Smooth muscle cell (in vitro differentiated cells): ENCODE data around the gene PDZD8. TPM values are rescaled to one million over a fixed set of nuclear protein-coding genes. Genes with fewer than 3 reads are reported as not detected.

Experiments used
- DNase-seq: peaks from one replicate; lab custom pipeline; 2025; ENCODE audit not compliant: unreplicated experiment; lab: John Stamatoyannopoulos, UW
- H2AFZ ChIP-seq: fragments of 200-600 bp; sonication (generic); 2 replicates; pipeline ENCODE4 v1.6.0; 2016; ENCODE audit warnings: antibody characterized with exemption, low read depth, mild to moderate bottlenecking
- H3F3A ChIP-seq: fragments of 200-600 bp; sonication (generic); 2 replicates; pipeline ENCODE4 v1.6.0; 2017; ENCODE audit warnings: antibody characterized with exemption, low read depth
- H3K27ac ChIP-seq: fragments of 200-600 bp; sonication (generic); 2 replicates; pipeline ENCODE4 v1.5.1; 2016; ENCODE audit warnings: low read depth, mild to moderate bottlenecking
- H3K27me3 ChIP-seq: fragments of 200-600 bp; sonication (generic); 2 replicates; pipeline ENCODE4 v1.6.1; 2016; ENCODE audit warnings: low read depth, mild to moderate bottlenecking
- H3K36me3 ChIP-seq: fragments of 200-600 bp; sonication (generic); 2 replicates; pipeline ENCODE4 v1.5.1; 2016; ENCODE audit warnings: low read depth
- H3K4me1 ChIP-seq: fragments of 200-600 bp; sonication (generic); 2 replicates; pipeline ENCODE4 v1.5.1; 2016; ENCODE audit warnings: low read depth
- H3K4me2 ChIP-seq: fragments of 200-600 bp; sonication (generic); 2 replicates; pipeline ENCODE4 v1.6.0; 2016; ENCODE audit warnings: mild to moderate bottlenecking
- H3K4me3 ChIP-seq: fragments of 200-600 bp; sonication (generic); 2 replicates; pipeline ENCODE4 v1.5.1; 2016; ENCODE audit warnings: mild to moderate bottlenecking
- H3K79me2 ChIP-seq: fragments of 200-600 bp; sonication (generic); 2 replicates; pipeline ENCODE4 v1.6.0; 2016; ENCODE audit warnings: low read depth, mild to moderate bottlenecking
- H3K9ac ChIP-seq: fragments of 200-600 bp; sonication (generic); 2 replicates; pipeline ENCODE4 v1.6.0; 2016; ENCODE audit warnings: low read depth
- H3K9me3 ChIP-seq: fragments of 200-600 bp; sonication (generic); replicated peaks from 2 replicates; pipeline ENCODE4 v1.5.1; 2016; ENCODE audit warnings: low read depth
- H4K20me1 ChIP-seq: fragments of 200-600 bp; sonication (generic); 2 replicates; pipeline ENCODE4 v1.6.0; 2016; ENCODE audit warnings: low read depth
- CTCF ChIP-seq: fragments of 200-600 bp; sonication (generic); IDR thresholded peaks from 2 replicates; pipeline ENCODE4 v1.5.1; 2017; ENCODE audit warnings: borderline replicate concordance, mild to moderate bottlenecking, antibody characterized with exemption; ENCODE audit not compliant: insufficient read depth, poor library complexity, severe bottlenecking
- WGBS: methylation state at CpG from one replicate; pipeline ENCODE4 v1.1.7; 2016; ENCODE audit warnings: low lambda C conversion rate; 5-methylcytosine and 5-hydroxymethylcytosine counted together
- polyA plus RNA-seq: library from polyadenylated mRNA; unstranded; fragments of >200 nt; fragmentation: Nextera tagmentation; extraction: Ambion mirVana; gene quantifications from 2 replicates; pipeline ENCODE4 v1.2.1, GENCODE V29; 2016
- total RNA-seq: library from RNA; depleted of rRNA; stranded (reverse); fragments of >200 nt; gene quantifications from 2 replicates; pipeline ENCODE4 v1.2.3, GENCODE V29; 2014

PDZD8 gene
- total and polyA plus RNA-seq, 2 experiments from 2014 or later: 6.3 to 22.1 TPM

GRCh38 chr10:117240621-117241529, 134.4 kb downstream of the PDZD8 start, which contains the start of gene SLC18A2:
Gene SLC18A2, plus strand, starts transcription at chr10:117241114. Its CDS starts 580 bp downstream, at chr10:117241694.
- 0% methylated on average over 35 of the region's 93 CpGs for WGBS
- Histone ChIP-seq H3K4me1 (no peaks in the 10 kb centered on the region), H3K4me3 (peak within 1 kb of the TSS; percentile 32), H2AFZ (no peak within 1 kb of the TSS), H3K4me2 (peak within 1 kb of the TSS; percentile 79), H3K27ac (no peak within 1 kb of the TSS), H4K20me1 (no peaks in the 10 kb centered on the region), H3F3A (no peaks in the 10 kb centered on the region), H3K9me3 (no peaks in the 10 kb centered on the region), H3K79me2 (no peaks in the 10 kb centered on the region), H3K9ac (no peak within 1 kb of the TSS), H3K27me3 (peaks cover 94% of the 10 kb centered on the region), H3K36me3 (no peaks in the 10 kb centered on the region)
- no peak for TF ChIP-seq CTCF
- no peak for DNase-seq

DNA sequence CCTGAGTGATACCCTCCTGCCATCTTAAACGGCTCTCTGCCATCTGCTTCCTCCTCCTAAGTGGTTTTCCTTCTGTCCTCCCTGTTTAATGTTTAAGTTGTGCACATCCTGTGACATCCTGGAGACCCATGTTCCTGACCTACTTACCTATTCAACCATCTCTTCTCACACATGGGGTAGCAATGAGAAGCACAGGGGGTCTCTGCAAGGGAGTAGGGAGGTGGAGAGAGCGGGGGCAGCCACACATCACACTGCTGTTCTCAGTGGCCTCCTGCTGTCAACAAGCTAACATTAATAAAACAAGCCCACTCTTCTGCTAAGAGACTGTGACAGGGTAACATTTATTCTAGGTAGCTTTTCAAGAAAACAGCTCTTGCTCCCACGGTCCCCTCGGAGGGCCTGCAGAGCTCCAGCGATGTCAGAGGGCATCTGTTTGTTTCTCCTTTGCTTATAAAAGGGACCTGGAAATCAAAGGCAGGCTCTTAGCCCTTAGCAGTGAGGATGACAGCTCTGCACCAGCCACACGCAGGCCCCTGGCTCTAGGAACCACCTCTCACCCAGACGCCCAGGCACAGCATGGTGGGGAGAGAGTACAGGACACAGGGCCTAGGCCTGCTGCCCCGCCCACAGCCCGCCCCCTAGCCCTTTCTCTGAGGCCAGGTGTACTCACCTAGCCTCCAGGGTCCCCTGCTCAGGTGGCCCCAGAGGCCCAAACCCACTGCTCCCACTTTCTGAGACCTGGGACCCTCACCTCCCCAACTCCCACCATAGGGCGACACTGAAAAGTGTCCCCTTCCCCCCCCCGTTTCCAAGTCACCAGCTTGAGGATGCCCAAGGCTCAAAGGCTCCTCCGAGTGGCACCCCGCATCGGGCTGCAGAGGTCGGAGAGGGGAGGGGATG, 135.3 kb downstream of the PDZD8 start:
- H3K4me3 ChIP-seq: no peak overlapping the region
- no peaks in the 10 kb centered on the region for H4K20me1 ChIP-seq
- TF ChIP-seq CTCF: no peak
- WGBS: 40% methylated on average over 15 of the region's 15 CpGs
- no peaks in the 10 kb centered on the region for H3K36me3 ChIP-seq
- H3K4me1 ChIP-seq: no peaks in the 10 kb centered on the region
- H3F3A ChIP-seq: no peaks in the 10 kb centered on the region
- no peak overlapping the region for H3K4me2 ChIP-seq
- peaks cover 98% of the 10 kb centered on the region for H3K27me3 ChIP-seq
- H3K27ac ChIP-seq: no peak overlapping the region
- H2AFZ ChIP-seq: no peak overlapping the region
- H3K9me3 ChIP-seq: no peaks in the 10 kb centered on the region
- H3K79me2 ChIP-seq: no peaks in the 10 kb centered on the region
- H3K9ac ChIP-seq: no peak overlapping the region
- no peak for DNase-seq

DNA sequence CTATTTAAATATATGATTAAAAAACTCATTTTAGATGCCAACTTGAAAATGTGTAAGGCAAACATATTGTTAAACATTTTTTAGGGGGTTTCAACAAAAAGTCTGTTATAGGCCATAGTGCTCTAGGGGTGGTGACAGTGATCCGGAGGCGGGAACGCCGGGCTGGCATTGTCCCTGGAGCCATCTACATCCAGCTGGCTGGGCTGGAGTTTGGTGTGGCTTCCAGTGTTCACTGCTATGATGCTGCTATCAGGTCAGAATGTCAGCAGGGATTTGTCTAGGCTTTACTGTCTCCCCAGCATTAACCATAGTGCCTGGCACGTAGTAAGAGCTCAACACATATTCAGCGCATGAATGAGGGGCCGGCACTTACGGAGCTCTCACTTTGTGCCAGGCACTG, 136.2 kb downstream of the PDZD8 start:
- 81% methylated on average over 8 of the region's 8 CpGs for WGBS
- TF ChIP-seq CTCF: no peak
- peaks cover 99% of the 10 kb centered on the region for H3K27me3 ChIP-seq

More for the DNA sequence above, 136.2 kb downstream of the PDZD8 start:
- Histone ChIP-seq H3K4me3 (no peak overlapping the region), H3F3A (no peaks in the 10 kb centered on the region), H3K27ac (no peak overlapping the region), H3K4me1 (no peaks in the 10 kb centered on the region), H3K9me3 (no peaks in the 10 kb centered on the region), H3K9ac (no peak overlapping the region), H2AFZ (no peak overlapping the region), H3K79me2 (no peaks in the 10 kb centered on the region), H4K20me1 (no peaks in the 10 kb centered on the region), H3K36me3 (no peaks in the 10 kb centered on the region), H3K4me2 (no peak overlapping the region)
- no peak for DNase-seq
